ENCODE data around the gene MMP20. TPM values are rescaled to one million over a fixed set of nuclear protein-coding genes. Genes with fewer than 3 reads are reported as not detected.

Gene MMP20
- total RNA-seq, 6 experiments from 2014 or later = not detected

GRCh38 chr11:102577723-102578122 lies 47.4 kb downstream of the MMP20 start:
- Histone ChIP-seq H3K36me3 (no peaks in the 10 kb centered on the region), H3K27ac (no peak overlapping the region), H3K4me1 (no peaks in the 10 kb centered on the region), H3K9me3 (no peaks in the 10 kb centered on the region), H3K27me3 (no peaks in the 10 kb centered on the region), H3K4me3 (no peak overlapping the region)
- ATAC-seq = no peak
- DNase-seq = no peak
- WGBS (ENCODE audit: insufficient coverage, low coverage, low lambda C conversion rate, missing lambda C conversion rate) = 68% methylated on average over 2 of the region's 2 CpGs
- no peak for TF ChIP-seq CTCF (IDR thresholded peaks at IDR 0.05)
- no peak for TF ChIP-seq POLR2A (IDR thresholded peaks at IDR 0.05)
- intact Hi-C loops (cut with DNase I) = no loop called here

- no peaks in the 10 kb centered on the region for H3K27me3 ChIP-seq
- H3K9me3 ChIP-seq = no peaks in the 10 kb centered on the region
- no peak overlapping the region for H3K27ac ChIP-seq
- no peak for DNase-seq
- no peaks in the 10 kb centered on the region for H3K36me3 ChIP-seq
- no peak overlapping the region for H3K4me3 ChIP-seq
- no peak for TF ChIP-seq CTCF (IDR thresholded peaks at IDR 0.05)
- TF ChIP-seq POLR2A (IDR thresholded peaks at IDR 0.05) = no peak
- intact Hi-C loops (cut with DNase I) = no loop called here
- H3K4me1 ChIP-seq = no peaks in the 10 kb centered on the region
- ATAC-seq = peak in 2 of 4 donors; percentile 20 to 22
Measured at GRCh38 chr11:102577182-102577581, 48.0 kb downstream of the MMP20 start.

GRCh38 chr11:102576350-102576749 lies 48.8 kb downstream of the MMP20 start:
- no peak for ATAC-seq
- 63% methylated on average over 3 of the region's 3 CpGs for WGBS (ENCODE audit: insufficient coverage, low coverage, low lambda C conversion rate, missing lambda C conversion rate)

GRCh38 chr11:102575012-102575411 lies 50.1 kb downstream of the MMP20 start:
- no peak overlapping the region for H3K4me3 ChIP-seq
- intact Hi-C loops (cut with DNase I) = no loop called here
- ATAC-seq = no peak
- TF ChIP-seq CTCF (IDR thresholded peaks at IDR 0.05) = no peak
- no peak for TF ChIP-seq POLR2A (IDR thresholded peaks at IDR 0.05)
- H3K9me3 ChIP-seq = no peaks in the 10 kb centered on the region
- H3K27ac ChIP-seq = no peak overlapping the region
- 94% methylated on average over 2 of the region's 2 CpGs for WGBS (ENCODE audit: insufficient coverage, low coverage, low lambda C conversion rate, missing lambda C conversion rate)
- DNase-seq = no peak
- H3K27me3 ChIP-seq = no peaks in the 10 kb centered on the region
- H3K4me1 ChIP-seq = no peaks in the 10 kb centered on the region
- H3K36me3 ChIP-seq = no peaks in the 10 kb centered on the region

More at GRCh38 chr11:102576350-102576749, 48.8 kb downstream of the MMP20 start:
- H3K27ac ChIP-seq = no peak overlapping the region
- TF ChIP-seq POLR2A (IDR thresholded peaks at IDR 0.05) (no peak), CTCF (IDR thresholded peaks at IDR 0.05) (no peak)
- intact Hi-C loops (cut with DNase I) = no loop called here
- H3K4me1 ChIP-seq = no peaks in the 10 kb centered on the region
- DNase-seq = no peak
- no peaks in the 10 kb centered on the region for H3K36me3 ChIP-seq
- no peaks in the 10 kb centered on the region for H3K9me3 ChIP-seq
- H3K4me3 ChIP-seq = no peak overlapping the region
- H3K27me3 ChIP-seq = no peaks in the 10 kb centered on the region

GRCh38 chr11:102573851-102574250 lies 51.3 kb downstream of the MMP20 start:
- ATAC-seq = no peak
- TF ChIP-seq CTCF (IDR thresholded peaks at IDR 0.05) (no peak), POLR2A (IDR thresholded peaks at IDR 0.05) (no peak)

More at GRCh38 chr11:102573851-102574250, 51.3 kb downstream of the MMP20 start:
- Histone ChIP-seq H3K4me3 (no peak overlapping the region), H3K4me1 (no peaks in the 10 kb centered on the region), H3K27me3 (no peaks in the 10 kb centered on the region), H3K9me3 (no peaks in the 10 kb centered on the region), H3K36me3 (no peaks in the 10 kb centered on the region), H3K27ac (no peak overlapping the region)
- 57% methylated on average over 2 of the region's 2 CpGs for WGBS (ENCODE audit: insufficient coverage, low coverage, low lambda C conversion rate, missing lambda C conversion rate)
- no peak for DNase-seq
- intact Hi-C loops (cut with DNase I) = no loop called here
